GM19468 (cell line): ENCODE results near the gene MRRF.
A peak's percentile ranks its signal among the peaks of the same experiment; 100 is the strongest.
"Not testable (repeated sequence)": the region's sequence is repeated elsewhere in the genome, so short reads cannot be mapped to it uniquely, and the experiment has no call there.

Experiments used
- ATAC-seq: cut with Tn5 transposase; IDR thresholded peaks from one replicate; pipeline ENCODE4 v1.9.1; 2021; ENCODE audit warnings: mild to moderate bottlenecking, moderate library complexity, moderate number of reproducible peaks; ENCODE audit not compliant: unreplicated experiment; ENCODE audit errors: extremely low read depth

Gene MRRF

DNA sequence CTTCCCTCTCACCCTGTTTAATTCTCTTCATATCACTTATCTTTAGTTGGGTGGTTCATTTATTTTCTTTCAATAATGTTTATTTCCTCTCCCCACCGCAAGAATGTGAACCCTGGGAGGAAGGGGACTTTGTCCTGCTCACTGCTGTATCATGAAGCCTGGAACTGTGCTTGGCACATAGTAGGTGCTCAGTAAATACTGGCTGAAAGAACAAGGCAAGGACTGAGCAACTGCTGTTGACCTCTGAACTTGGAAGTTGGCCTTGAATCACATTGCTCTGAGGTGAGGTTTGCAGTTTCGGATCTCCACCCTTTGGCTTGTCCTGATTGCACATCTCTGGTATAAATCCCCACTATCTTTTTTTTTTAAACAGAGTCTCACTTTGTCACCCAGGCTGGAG lies 84.1 kb downstream of the MRRF start:
- ATAC-seq = no peak

DNA sequence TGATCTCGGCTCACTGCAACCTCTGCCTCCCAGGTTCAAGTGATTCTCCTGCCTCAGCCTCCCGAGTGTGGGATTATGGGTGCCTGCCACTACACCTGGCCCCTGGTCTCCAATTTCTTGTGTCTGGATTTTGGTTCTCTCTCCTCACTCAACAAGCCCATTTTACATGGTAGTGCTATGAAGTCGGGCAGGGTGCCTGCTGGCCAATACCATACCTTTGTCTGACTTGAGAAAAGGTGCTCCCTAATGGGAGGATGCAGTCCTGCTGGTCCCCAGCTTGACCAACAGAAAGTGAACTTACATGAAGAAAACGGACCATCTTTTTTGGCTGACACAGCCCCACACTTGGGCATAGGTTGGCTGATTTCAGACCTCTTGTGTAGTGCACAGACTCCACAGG lies 84.5 kb downstream of the MRRF start:
- ATAC-seq = no peak

DNA sequence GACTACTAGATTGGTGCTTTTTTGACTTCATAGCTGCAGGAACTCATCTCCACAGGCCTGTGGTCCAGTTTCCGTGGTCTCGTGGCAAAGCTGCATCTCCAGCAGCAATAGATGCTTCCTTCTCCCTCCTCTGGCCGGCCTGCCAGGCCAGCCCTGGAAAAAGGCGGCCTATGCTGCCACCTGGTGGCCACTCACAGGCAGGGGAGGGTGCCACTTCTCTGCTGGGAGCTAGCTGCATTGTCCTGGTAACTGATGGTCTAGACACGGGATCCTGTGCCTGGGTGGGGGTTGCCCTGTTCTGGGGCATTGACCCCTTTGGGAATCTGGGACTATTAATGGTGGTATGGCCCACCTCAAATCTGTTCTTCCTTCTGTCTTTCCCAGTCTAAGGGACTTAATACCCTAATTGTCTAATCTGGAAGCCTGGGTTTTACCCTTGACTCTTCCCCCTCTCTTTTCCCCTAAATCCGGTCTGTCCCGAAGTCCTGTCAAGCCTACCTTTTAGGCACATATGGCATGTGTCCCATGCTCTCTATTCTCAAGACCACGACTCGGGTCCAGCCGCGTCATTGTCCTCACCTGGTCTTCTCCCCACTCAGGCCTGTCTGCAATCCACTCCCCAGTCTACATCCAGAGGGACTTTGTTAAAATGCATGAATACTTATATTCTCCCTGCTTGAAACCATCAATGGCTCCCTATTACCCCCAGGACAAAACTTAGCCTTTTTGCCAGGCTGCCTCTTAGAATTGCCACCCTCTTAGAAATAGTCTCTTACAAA lies 86.1 kb downstream of the MRRF start:
- ATAC-seq = peak; percentile 35

DNA sequence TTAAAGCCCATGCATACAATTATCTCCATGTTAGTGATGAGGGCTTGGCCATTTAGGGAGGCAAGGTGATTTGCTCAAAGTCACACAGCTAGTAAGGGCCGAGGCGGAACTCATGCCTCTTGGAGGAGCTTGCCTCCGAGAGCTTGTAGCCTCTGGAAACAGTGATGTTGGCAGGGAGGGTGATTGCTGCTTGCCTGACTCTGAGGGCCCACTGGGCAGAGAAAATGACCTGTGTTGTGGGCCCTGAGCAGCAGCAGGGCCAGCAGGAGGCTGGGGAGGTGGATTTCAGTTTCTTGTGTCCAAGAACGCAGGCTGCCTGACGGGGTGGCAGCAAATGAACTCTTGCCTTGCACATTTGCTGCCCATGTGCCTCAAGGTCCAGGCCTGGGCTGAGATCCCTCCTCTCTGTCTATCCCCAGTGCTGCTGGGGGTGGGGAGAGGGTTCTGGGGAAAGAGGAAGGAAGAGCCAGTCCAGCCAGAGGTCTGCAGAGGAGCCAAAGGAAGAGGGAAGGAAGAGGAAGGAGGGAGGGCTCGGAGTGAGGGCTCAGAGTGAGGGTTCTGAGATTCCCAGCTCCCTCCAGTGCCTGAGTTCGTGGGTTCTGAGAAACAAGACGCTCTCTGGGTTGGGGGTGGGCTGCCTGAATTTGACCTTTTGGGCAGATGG lies 90.0 kb downstream of the MRRF start:
- ATAC-seq = no peak

DNA sequence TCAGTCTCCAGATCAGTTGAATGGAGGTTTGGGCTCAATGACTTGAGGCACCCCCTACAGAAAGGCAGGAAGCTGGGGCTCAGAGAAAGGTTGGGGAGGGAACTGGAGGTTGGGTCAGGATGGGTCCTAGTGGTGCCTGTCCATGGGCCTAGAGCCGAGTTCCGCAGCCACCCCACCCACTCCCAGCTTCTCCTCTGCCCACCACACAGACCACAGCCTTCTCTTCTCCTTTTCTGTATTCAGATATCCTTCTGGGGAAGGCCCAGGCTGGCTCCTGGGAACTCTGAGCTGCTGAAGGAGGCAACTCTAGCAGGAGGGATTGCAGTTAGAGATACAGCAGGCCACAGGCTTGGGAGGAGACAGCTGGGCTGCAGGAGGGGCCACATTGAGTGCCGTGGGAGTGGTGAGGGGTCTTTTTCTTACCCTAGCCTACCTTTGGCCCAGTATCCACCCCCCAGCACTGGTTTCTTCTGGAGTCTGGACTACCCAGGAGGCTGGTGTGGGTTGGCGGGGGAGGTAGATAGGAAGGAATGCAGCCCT lies 90.7 kb downstream of the MRRF start:
- ATAC-seq = no peak

DNA sequence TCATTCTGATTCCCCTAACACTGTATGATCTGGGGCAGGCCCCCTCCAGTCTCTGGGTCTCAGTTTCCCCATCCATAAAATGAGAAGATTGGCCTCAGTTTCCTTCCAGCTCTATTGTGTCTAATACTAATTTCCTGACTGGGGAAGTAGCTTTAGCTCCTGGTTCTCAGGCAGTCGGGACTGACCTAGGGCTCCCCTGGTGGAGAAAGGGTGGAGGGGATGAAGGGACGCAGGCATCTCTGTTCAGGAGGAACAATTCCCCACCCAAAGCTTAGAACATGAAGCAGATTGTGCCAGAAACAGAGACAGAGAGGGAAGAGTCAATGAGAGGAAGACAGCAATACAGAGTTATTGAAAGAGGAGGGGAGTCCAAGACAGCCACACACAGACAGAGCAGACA lies 91.9 kb downstream of the MRRF start:
- ATAC-seq = no peak

DNA sequence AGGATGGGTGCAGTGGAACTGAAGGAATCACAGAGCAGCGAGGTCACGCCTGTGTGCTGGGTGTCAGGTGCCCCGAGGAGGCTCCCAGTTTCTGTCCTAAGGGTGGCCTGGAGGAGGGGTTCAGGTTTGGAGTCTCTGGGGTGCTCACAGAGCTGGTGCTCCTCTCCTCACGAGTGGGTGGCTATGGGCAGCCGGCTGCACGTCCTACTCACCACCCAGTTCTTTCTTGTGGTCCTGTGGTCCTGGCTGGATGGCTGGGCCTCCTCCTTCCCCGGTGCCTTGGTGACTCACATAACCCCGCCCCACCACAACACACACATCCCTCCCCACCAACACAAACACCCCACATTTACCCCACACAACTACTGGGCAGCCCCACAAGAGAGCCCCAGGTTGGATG lies 96.2 kb downstream of the MRRF start:
- ATAC-seq = no peak

DNA sequence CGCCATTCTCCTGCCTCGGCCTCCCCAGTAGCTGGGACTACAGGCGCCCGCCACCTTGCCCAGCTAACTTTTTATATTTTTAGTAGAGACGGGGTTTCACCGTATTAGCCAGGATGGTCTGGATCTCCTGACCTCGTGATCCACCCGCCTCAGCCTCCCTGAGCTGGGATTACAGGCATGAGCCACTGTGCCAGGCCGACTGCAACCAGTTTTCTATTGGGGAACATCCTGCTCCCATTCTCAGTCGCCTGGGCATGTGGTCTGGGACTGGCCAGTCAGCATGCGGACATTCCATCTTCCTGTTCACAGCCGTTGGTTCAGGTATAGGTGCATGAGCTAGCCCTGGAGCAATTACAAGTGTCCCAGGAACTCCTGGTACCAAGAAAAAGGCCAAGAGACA lies 98.4 kb downstream of the MRRF start:
- not testable (repeated sequence) for ATAC-seq

DNA sequence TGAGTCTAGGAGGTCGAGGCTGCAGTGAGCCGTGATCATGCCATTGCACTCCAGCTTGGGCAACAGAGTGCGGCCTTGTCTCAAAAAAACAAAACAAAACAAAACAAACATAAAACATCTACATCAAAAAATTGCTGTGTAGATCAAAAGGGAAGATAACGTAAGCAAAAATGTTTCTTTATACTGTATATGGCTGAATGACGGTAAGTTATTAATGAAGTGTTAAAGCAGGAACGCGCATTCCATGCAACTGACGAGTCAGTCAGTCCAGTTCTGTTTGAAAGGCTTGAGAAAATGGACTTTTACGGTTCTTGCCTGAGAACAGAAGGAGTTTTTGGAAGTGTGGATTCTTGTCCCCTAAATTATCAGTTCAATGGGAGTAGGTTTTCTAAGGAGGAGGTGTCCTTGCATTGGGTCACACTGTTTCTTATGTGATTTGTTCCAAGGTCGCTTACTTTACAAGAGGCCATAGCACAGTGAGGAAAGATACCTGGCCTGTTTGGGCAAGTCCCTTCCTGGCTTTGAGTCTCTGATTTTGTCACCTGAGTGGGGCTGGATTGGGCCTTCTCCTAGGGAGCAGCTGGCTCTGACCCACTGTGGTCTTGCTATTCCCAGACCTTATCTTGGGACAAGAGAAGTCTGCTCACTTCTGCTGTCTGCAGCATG lies 99.6 kb downstream of the MRRF start:
- no peak for ATAC-seq

DNA sequence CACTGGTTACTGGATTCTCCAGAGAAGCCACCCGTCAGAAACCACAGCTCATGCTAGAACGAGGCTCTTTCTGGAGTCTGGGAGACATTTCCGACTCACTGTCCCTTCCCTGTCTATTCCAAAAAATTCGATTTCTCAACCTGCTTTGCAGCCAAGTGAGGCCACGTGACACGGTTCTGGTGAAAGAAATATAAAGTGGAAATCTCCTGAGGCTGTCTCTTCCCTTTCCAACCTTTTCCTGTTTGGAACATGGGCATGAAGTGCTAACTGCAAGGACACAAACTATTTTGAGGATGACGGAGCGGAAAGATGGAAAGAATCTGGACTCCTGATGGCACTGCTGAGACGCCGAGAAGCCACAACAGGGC lies 100.1 kb downstream of the MRRF start:
- no peak for ATAC-seq

DNA sequence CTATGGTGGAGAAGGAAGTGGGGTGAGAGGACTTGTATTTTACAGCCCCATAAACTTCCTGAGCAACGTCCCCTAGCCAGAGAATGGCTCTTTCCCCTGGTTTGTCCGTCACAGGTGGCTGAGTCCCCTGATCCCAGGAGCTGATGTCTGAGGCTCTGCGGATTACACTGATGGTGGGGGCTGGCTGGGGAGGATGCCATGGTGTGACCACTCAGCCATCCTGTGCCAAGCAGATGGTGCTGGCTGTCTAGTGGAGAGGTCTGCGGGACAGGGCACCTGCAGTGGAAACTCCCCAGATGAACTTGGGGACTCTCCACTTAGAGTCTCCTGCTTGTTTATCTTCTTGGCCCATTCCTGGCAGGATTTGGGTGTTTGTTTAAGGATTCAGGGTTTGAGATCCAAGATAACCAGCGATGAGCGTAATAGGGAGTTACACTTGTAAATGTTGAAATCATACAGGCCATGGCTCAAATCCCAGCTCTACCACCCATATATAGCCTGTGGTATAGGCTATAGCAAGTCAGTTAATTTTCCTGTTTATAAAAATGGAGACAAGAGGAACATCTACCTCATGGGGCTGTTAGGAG lies 101.5 kb downstream of the MRRF start:
- no peak for ATAC-seq

DNA sequence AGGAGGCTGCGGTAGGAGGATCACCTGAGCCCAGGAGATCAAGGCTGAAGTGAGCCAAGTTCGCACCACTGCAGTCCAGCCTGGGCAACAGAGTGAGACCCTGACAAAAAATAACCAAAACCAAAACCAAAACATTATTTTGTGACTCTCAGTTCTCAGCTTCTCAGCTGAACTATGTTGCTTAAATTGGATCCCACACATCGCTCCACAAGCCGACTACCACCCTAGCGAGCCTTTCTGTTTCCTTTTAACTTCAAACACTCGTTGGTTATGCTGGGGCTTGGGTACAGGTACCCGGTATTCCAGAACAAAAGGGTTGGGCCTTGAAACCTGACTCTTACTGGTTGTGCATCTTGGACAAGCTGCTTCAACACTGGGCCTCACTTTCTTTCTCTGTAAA lies 102.4 kb downstream of the MRRF start:
- ATAC-seq = no peak

DNA sequence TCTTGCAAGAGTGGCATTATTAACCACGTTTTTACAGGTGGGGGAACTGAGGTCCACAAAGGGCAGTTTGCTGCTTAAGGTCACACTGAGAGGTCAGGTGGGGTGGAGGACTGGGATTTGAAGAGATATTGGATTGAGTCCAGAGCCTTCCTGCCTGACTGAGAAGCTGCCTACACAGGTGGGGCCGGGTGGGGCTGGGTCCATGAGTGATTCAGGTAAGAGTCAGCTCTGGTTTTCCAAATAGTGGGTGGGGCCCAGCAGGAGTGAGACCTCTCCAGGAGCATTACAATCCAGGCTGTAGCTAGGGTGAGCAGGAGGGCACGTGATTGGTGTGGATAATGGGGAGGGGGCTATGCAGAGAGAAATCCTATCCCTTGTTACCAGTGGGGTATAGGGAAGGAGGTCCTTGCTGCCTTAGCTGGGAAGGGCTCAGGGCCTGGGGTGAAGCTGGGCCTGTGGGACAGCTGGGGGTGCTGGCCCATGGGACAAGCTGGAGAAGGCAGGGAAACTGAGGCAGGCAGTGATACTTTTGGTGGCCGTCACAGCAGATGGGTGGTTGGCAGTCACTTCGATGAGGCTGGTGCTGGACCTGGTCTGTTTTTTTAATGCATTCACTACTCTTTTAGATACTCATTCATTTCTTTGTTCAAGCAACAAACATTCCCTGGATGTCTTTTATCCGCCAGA lies 103.2 kb downstream of the MRRF start:
- no peak for ATAC-seq

DNA sequence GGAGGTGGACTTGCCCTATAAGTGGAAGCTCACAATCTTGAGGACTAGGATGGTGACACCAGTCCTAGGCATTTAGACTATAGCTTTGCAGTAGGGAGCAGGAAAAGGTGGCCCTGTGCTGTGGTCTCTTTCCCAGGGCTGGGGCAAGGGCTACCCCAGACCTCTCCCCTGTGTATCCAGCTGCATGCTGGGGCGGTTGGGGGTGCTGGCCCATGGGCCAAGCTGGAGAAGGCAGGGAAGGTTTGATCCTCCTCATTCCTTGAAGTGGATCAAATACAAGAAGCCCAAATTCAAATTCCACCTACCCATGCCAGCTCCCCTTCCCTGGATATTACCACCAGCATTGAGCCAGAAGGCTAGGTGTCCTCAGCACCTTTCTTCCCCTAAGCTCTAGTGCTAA lies 104.0 kb downstream of the MRRF start:
- no peak for ATAC-seq

DNA sequence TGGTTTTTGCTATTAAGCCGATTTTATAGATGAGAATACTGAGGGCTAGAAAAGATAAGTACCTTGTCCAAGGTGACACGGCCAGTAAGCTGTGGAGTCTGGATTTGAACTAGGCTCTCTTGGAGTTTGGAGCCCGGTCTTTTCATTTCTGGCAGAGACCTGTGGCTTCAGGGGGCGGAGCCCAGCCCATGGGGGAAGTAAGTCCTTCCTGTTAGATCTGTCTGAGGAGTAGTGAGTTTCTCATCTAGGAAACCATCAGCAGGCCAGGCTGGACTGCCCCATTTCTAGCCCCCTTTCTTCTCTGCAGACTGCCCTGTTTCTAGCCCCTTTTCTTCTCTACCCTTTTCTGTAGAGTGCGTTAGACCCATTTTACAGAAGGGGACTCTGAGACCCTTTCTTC lies 105.6 kb downstream of the MRRF start:
- ATAC-seq = no peak

DNA sequence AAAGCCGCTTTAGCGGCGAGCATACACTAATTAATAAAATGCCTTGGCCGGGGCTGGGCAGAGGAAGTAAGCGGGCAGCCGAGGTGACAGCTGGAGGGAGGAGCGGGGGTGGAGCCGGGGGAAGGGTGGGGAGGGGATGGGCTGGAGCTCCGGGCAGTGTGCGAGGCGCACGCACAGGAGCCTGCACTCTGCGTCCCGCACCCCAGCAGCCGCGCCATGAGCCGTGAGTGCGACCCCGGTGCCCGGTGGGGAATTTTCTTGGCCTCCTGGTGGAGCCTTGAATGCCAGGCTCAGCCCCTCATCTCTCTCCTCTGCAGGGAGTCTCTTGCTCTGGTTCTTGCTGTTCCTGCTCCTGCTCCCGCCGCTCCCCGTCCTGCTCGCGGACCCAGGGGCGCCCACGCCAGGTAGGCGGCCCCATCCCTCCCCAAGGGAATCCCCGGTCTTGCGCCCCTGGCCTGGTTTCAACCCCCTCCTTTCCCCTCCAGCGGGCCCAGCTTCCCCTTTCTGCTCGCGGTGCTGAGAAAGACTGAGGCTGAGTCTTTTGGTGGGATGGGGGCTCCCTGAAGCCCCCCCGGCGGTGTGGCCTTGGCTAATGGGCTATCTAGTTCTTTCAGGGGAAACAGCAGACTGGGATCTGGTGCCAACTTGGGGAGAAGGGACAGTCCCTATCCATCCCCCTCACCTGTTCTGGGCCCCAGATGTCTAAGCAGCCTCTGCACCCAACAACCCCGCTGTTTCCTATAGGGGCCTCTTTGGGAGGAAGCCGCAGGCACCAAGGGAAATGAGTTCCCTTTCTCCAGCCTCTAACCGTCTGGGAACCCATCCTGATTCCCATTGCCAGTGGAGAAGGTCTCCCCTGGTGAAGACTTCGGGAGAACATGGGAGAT lies 106.4 kb downstream of the MRRF start, which contains the start of gene PTGS1:
Gene PTGS1, plus strand, starts transcription at position 156 of the 887 bp plus-strand sequence. Its CDS starts 61 bp downstream, at position 217.
- ATAC-seq = no peak

DNA sequence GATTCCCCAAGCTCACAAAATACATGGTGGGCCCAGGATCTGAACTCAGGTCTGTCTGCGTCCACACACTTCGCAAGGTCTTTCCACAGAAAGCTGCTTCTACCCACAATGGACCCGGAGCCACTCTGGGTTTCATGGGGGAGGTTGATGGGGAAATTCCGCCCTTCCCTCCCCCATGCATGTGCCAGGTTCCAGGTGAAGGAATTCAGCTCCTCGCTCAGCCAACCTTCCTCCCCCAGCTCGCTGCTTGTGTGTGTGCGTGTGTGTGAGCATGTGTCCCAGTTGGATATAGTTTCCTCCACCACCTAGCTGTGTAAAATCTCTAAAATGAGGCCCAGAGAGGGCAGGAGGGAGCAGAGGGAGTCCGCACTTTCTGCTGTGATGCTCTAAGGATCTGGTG lies 107.2 kb downstream of the MRRF start:
- no peak for ATAC-seq

DNA sequence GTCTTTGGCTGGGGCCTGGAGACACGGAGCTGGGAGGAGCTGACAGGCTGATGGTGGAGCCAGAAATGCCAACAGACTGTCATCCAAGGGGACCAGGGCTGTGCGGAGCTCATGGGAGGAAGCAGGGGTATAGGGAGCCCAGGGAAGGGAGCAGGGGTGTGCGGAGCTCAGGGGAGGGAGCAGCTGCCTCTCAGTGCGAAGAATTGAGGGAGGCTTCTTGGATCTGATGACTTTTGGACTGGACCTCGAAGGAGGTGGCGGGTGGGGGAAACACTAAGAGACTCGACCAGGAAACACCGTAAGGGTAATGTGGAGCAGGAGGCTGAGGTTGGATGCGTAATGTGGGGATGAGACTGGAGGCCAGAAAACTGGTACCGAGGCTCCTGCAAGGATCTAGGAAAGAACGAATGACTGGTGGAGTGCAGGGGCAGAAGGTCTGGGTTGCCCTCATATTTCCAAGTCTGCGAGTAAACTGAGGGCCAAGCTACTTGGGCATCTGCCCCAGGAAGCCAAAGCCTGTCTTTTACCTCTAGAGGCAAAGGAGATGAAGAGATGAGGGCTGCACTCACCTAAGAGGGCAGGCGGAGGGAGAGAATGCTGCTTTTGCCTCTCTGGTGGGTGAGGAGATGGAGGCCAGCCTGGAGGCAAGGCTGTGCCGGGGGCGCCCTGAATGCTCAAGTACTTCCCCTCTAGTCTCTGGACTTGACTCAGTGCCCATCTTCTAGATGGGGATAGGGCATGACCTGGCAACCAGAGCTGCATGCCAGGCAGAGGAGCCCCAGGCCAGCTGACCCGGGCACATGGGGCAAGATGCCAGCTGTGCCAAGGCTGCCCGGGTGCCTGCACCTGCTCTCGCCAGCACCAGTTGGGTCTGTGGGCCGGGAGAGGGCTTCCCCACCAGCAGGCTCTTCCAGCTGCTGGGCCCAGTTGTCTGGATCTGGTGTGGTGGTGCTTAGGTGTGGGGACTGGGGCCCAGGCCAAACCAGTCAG lies 108.5 kb downstream of the MRRF start:
- no peak for ATAC-seq
